A549 (cell line): ENCODE data around the gene DNM3.

ENCODE experiments used
- HDAC2 ChIP-seq: fragments of 200-600 bp; sonication (generic); IDR thresholded peaks from 2 replicates; pipeline ENCODE4 v1.6.1; 2016
- HOXA7 ChIP-seq: fragments of 250-450 bp; sonication (Bioruptor Pico); IDR thresholded peaks from 2 replicates; pipeline ENCODE4 v1.5.0; 2020; ENCODE audit warnings: mild to moderate bottlenecking, moderate library complexity
- MAZ ChIP-seq: fragments of 150-350 bp; IDR thresholded peaks from 2 replicates; pipeline ENCODE4 v1.6.1; 2014; ENCODE audit warnings: antibody characterized with exemption, low read depth, low read length, borderline replicate concordance
- NR3C1 ChIP-seq: fragments of >200 bp; sonication (Bioruptor Twin); formaldehyde crosslinking; IDR thresholded peaks from 3 replicates; pipeline ENCODE4 v1.6.1; 2017
- PHF8 ChIP-seq: fragments of 200-600 bp; sonication (generic); IDR thresholded peaks from 2 replicates; pipeline ENCODE4 v1.6.1; 2016; ENCODE audit warnings: low read depth, mild to moderate bottlenecking, antibody characterized with exemption, moderate library complexity, borderline replicate concordance
- RFX5 ChIP-seq: fragments of 450-650 bp; IDR thresholded peaks from 2 replicates; pipeline ENCODE4 v1.7.1; 2014; ENCODE audit warnings: antibody characterized with exemption, mild to moderate bottlenecking, moderate library complexity
- TF ChIP-seq, protein P1 (sequence below): fragments of >200 bp; sonication (Bioruptor Twin); formaldehyde crosslinking; IDR thresholded peaks from 3 replicates; pipeline ENCODE4 v1.5.1; 2016
- TF ChIP-seq, protein P2 (sequence below): fragments of 200-600 bp; sonication (generic); IDR thresholded peaks from 2 replicates; pipeline ENCODE4 v1.6.1; 2016; ENCODE audit warnings: antibody characterized with exemption, mild to moderate bottlenecking, moderate library complexity

DNA sequence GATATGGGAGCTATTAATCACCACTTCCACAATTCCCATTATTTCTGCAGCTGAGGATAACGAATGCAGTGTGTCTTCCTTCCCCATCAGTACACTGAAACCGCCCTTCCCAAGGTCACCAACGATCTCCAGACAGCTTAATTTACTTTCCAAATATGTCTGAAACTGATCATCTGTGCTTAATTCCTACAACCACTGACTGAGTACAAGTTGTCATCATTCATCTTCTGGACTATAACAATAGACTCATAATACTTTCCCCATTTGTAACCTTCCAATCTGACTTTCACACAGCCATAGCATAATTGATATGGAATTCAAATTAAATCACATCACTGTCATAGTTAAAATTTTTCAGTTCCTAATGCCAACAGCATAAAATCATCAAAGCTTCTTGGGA, 17.4 kb downstream of the DNM3 start:
- TF ChIP-seq, protein P1, sequence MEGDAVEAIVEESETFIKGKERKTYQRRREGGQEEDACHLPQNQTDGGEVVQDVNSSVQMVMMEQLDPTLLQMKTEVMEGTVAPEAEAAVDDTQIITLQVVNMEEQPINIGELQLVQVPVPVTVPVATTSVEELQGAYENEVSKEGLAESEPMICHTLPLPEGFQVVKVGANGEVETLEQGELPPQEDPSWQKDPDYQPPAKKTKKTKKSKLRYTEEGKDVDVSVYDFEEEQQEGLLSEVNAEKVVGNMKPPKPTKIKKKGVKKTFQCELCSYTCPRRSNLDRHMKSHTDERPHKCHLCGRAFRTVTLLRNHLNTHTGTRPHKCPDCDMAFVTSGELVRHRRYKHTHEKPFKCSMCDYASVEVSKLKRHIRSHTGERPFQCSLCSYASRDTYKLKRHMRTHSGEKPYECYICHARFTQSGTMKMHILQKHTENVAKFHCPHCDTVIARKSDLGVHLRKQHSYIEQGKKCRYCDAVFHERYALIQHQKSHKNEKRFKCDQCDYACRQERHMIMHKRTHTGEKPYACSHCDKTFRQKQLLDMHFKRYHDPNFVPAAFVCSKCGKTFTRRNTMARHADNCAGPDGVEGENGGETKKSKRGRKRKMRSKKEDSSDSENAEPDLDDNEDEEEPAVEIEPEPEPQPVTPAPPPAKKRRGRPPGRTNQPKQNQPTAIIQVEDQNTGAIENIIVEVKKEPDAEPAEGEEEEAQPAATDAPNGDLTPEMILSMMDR: no peak
- TF ChIP-seq RFX5: no peak
- no peak for TF ChIP-seq MAZ
- no peak for TF ChIP-seq HOXA7 (CRISPR knock-in tag)
- no peak for TF ChIP-seq PHF8
- TF ChIP-seq, protein P2, sequence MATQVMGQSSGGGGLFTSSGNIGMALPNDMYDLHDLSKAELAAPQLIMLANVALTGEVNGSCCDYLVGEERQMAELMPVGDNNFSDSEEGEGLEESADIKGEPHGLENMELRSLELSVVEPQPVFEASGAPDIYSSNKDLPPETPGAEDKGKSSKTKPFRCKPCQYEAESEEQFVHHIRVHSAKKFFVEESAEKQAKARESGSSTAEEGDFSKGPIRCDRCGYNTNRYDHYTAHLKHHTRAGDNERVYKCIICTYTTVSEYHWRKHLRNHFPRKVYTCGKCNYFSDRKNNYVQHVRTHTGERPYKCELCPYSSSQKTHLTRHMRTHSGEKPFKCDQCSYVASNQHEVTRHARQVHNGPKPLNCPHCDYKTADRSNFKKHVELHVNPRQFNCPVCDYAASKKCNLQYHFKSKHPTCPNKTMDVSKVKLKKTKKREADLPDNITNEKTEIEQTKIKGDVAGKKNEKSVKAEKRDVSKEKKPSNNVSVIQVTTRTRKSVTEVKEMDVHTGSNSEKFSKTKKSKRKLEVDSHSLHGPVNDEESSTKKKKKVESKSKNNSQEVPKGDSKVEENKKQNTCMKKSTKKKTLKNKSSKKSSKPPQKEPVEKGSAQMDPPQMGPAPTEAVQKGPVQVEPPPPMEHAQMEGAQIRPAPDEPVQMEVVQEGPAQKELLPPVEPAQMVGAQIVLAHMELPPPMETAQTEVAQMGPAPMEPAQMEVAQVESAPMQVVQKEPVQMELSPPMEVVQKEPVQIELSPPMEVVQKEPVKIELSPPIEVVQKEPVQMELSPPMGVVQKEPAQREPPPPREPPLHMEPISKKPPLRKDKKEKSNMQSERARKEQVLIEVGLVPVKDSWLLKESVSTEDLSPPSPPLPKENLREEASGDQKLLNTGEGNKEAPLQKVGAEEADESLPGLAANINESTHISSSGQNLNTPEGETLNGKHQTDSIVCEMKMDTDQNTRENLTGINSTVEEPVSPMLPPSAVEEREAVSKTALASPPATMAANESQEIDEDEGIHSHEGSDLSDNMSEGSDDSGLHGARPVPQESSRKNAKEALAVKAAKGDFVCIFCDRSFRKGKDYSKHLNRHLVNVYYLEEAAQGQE: no peak
- TF ChIP-seq HDAC2: no peak
- TF ChIP-seq NR3C1: no peak
